OCI-LY1 (cell line): Measurements from ENCODE around the gene AFAP1L1.

Experiments used
- H2AFZ ChIP-seq: fragments of 200-600 bp; sonication (generic), shearing (Covaris generic); 2 replicates; pipeline ENCODE4 v1.6.0; 2014; ENCODE audit warnings: antibody characterized with exemption, mild to moderate bottlenecking, low read length
- H3F3A ChIP-seq: fragments of 200-600 bp; sonication (generic), shearing (Covaris generic); 2 replicates; pipeline ENCODE4 v1.6.0; 2014; ENCODE audit warnings: mild to moderate bottlenecking, antibody characterized with exemption, low read length, moderate library complexity; ENCODE audit not compliant: insufficient read depth
- H3K27ac ChIP-seq: fragments of 200-600 bp; sonication (generic); 2 replicates; pipeline ENCODE4 v1.5.1; 2014; ENCODE audit warnings: low read length, mixed run types, mild to moderate bottlenecking, low read depth; ENCODE audit not compliant: poor library complexity, severe bottlenecking
- H3K27me3 ChIP-seq: fragments of 200-600 bp; sonication (generic); 2 replicates; pipeline ENCODE4 v1.6.0; 2014; ENCODE audit warnings: antibody characterized with exemption, mild to moderate bottlenecking, low read length, moderate library complexity; ENCODE audit not compliant: insufficient read depth
- H3K36me3 ChIP-seq: fragments of 200-600 bp; sonication (generic); 2 replicates; pipeline ENCODE4 v1.6.1; 2014; ENCODE audit warnings: mild to moderate bottlenecking, antibody characterized with exemption, low read length, moderate library complexity, mixed read lengths; ENCODE audit not compliant: insufficient read depth
- H3K4me1 ChIP-seq: fragments of 200-600 bp; sonication (generic); 2 replicates; pipeline ENCODE4 v1.5.1; 2014; ENCODE audit warnings: mild to moderate bottlenecking, low read length, moderate library complexity; ENCODE audit not compliant: insufficient read depth, severe bottlenecking
- H3K4me2 ChIP-seq: fragments of 200-600 bp; sonication (generic), shearing (Covaris generic); 2 replicates; pipeline ENCODE4 v1.6.1; 2014; ENCODE audit warnings: low read length
- H3K4me3 ChIP-seq: fragments of 200-600 bp; sonication (generic); 2 replicates; pipeline ENCODE4 v1.5.1; 2014; ENCODE audit warnings: low read length, low read depth, mild to moderate bottlenecking, mixed read lengths; ENCODE audit not compliant: poor library complexity, severe bottlenecking
- H3K79me2 ChIP-seq: fragments of 200-600 bp; shearing (Covaris generic); 2 replicates; pipeline ENCODE4 v1.6.1; 2016; ENCODE audit warnings: mixed run types, low read length, mixed read lengths; ENCODE audit not compliant: insufficient read depth
- H3K9ac ChIP-seq: fragments of 200-600 bp; sonication (generic), shearing (Covaris generic); 2 replicates; pipeline ENCODE4 v1.6.1; 2014; ENCODE audit warnings: mild to moderate bottlenecking, low read length, mixed read lengths
- H3K9me2 ChIP-seq: fragments of 200-600 bp; sonication (generic), shearing (Covaris generic); 2 replicates; pipeline ENCODE4 v1.6.1; 2014; ENCODE audit warnings: low read depth, mild to moderate bottlenecking, low read length, mixed read lengths
- H3K9me3 ChIP-seq: fragments of 200-600 bp; shearing (Covaris generic); 2 replicates; pipeline ENCODE4 v1.6.1; 2014; ENCODE audit warnings: low read length, mixed read lengths
- H4K20me1 ChIP-seq: fragments of 200-600 bp; sonication (generic), shearing (Covaris generic); 2 replicates; pipeline ENCODE4 v1.6.0; 2016; ENCODE audit warnings: mild to moderate bottlenecking, low read length; ENCODE audit not compliant: insufficient read depth
- EZH2 ChIP-seq: fragments of 200-600 bp; sonication (generic), shearing (Covaris generic); IDR thresholded peaks from 2 replicates; pipeline ENCODE4 v1.8.0; 2017; ENCODE audit warnings: borderline replicate concordance, mixed run types, mild to moderate bottlenecking, antibody characterized with exemption, low read length, moderate library complexity, mixed read lengths
- TF ChIP-seq, protein P1 (sequence below): fragments of 200-600 bp; sonication (generic), shearing (Covaris generic); IDR thresholded peaks from 2 replicates; pipeline ENCODE4 v1.5.1; 2017; ENCODE audit warnings: mild to moderate bottlenecking, antibody characterized with exemption, low read length, moderate library complexity, mixed read lengths

The AFAP1L1 gene

DNA sequence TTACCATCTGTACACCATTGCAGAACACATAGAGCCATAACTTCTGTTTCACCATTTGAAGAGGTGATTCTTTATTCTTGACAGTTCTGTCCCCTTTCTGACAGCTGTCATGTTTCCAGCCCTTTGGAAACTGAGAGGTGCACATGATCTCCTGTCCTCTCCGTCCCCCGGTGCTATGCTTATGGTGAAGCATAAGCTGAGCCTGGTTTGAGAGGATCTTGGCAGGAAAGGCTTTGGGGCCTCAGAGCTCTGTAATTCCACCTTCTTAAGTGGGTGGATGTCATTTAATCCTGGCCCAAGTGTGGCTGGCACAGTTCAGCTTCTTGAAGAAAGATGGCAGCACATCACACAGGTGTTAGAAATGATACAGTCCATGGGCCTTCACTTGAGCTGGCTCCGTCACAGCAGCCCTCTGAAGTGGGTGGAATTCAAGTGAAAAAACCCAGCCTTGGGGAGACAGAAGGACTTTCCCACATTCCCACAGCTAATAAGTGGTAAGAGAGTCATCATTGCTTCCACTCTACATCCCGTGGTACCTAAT is 43.0 kb downstream of the AFAP1L1 start:
- Histone ChIP-seq H3K27ac (no peak overlapping the region), H3K4me3 (no peak overlapping the region), H2AFZ (no peak overlapping the region), H3K4me1 (no peaks in the 10 kb centered on the region), H3K27me3 (0 out of 2 replicates have a peak, but pooled peaks cover 10% of the 10 kb centered on the region), H3K9ac (no peak overlapping the region), H3K79me2 (no peaks in the 10 kb centered on the region), H3K4me2 (no peak overlapping the region), H3K36me3 (no peaks in the 10 kb centered on the region), H3K9me2 (no peaks in the 10 kb centered on the region), H4K20me1 (no peaks in the 10 kb centered on the region), H3K9me3 (no peaks in the 10 kb centered on the region), H3F3A (no peaks in the 10 kb centered on the region)
- TF ChIP-seq, protein P1, sequence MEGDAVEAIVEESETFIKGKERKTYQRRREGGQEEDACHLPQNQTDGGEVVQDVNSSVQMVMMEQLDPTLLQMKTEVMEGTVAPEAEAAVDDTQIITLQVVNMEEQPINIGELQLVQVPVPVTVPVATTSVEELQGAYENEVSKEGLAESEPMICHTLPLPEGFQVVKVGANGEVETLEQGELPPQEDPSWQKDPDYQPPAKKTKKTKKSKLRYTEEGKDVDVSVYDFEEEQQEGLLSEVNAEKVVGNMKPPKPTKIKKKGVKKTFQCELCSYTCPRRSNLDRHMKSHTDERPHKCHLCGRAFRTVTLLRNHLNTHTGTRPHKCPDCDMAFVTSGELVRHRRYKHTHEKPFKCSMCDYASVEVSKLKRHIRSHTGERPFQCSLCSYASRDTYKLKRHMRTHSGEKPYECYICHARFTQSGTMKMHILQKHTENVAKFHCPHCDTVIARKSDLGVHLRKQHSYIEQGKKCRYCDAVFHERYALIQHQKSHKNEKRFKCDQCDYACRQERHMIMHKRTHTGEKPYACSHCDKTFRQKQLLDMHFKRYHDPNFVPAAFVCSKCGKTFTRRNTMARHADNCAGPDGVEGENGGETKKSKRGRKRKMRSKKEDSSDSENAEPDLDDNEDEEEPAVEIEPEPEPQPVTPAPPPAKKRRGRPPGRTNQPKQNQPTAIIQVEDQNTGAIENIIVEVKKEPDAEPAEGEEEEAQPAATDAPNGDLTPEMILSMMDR, result no peak; the same call in 1 of the 2 replicates

DNA sequence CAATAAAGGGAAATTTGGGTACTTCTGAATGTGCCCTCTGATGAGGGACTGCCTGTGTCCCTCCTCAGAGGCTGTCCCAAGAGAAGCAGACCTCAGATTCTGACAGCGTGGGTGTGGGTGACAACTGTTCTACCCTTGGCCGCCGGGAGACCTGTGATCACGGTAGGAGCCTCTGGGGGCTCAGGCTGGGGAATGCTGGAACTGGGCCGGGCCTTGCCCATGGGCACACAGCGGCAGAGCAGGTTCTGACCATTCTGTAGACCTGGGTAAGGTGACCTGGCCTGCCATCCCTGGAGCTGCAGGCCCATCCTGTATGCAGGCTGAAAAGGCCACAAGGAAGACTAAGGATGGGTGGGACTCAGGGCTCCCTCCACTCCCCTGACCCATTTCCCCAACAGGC is 44.1 kb downstream of the AFAP1L1 start:
- no peak overlapping the region for H3K4me2 ChIP-seq
- TF ChIP-seq EZH2, result no peak
- TF ChIP-seq, protein P1, result no peak
- no peaks in the 10 kb centered on the region for H3K9me2 ChIP-seq
- 0 out of 2 replicates have a peak, but pooled peaks cover 10% of the 10 kb centered on the region for H3K27me3 ChIP-seq
- H3K4me3 ChIP-seq, result no peak overlapping the region
- no peaks in the 10 kb centered on the region for H3K9me3 ChIP-seq
- H3K79me2 ChIP-seq, result no peaks in the 10 kb centered on the region
- H3K36me3 ChIP-seq, result no peaks in the 10 kb centered on the region
- no peak overlapping the region for H3K9ac ChIP-seq
- no peak overlapping the region for H2AFZ ChIP-seq
- H3K27ac ChIP-seq, result no peak overlapping the region
- H3K4me1 ChIP-seq, result no peaks in the 10 kb centered on the region
- H4K20me1 ChIP-seq, result no peaks in the 10 kb centered on the region
- no peaks in the 10 kb centered on the region for H3F3A ChIP-seq

DNA sequence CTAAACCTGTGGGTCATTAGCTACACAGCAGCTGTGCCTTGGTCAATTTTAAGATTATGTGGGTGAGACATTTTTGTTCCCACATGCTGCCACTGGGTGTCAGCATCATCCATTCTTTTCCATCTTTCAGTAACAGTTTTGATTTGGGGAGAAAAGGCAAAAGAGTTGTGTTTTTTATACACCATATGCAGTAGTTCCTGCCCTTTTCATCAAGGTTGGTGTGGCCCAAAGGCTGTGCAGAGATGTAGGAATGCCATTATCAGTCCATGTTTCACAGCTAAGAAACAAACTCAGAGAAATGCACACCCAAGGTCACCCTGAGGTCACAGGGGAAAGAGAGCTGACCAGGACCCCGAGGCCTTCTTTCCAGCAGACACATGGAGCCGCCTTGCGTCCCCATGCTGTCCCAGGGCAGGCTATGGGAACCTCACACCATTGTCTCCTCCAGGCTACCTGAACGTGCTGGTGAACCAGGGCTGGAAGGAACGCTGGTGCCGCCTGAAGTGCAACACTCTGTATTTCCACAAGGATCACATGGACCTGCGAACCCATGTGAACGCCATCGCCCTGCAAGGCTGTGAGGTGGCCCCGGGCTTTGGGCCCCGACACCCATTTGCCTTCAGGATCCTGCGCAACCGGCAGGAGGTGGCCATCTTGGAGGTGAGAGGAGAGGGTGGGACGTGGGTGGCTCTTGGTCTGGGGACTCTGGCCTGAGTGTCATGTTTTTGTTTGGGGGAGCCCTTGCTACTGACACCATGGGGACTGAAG is 45.8 kb downstream of the AFAP1L1 start:
- H3K36me3 ChIP-seq, result no peaks in the 10 kb centered on the region
- no peaks in the 10 kb centered on the region for H4K20me1 ChIP-seq
- TF ChIP-seq, protein P1, result peak; percentile 84
- no peak for TF ChIP-seq EZH2
- H3K9ac ChIP-seq, result no peak overlapping the region
- H3K27ac ChIP-seq, result no peak overlapping the region
- H3K79me2 ChIP-seq, result no peaks in the 10 kb centered on the region
- H3K4me2 ChIP-seq, result no peak overlapping the region
- H3K4me3 ChIP-seq, result no peak overlapping the region
- no peaks in the 10 kb centered on the region for H3K27me3 ChIP-seq
- no peaks in the 10 kb centered on the region for H3K4me1 ChIP-seq
- no peaks in the 10 kb centered on the region for H3F3A ChIP-seq
- H3K9me3 ChIP-seq, result no peaks in the 10 kb centered on the region
- no peaks in the 10 kb centered on the region for H3K9me2 ChIP-seq
- no peak overlapping the region for H2AFZ ChIP-seq
